GM12878 (cell line): ENCODE data around the gene HEATR1. TPM values are rescaled to one million over a fixed set of nuclear protein-coding genes. Genes with fewer than 3 reads are reported as not detected.

Source experiments
- ATAC-seq: fragments of 200-7000 bp; cut with Tn5 transposase; 3 replicates; pipeline ENCODE4 v1.9.1; 2020; ENCODE audit warnings: mild to moderate bottlenecking, moderate library complexity
- BruUV-seq: library from RNA; stranded (reverse); fragments of 400-500 nt; replicated peaks from 2 replicates; lab custom pipeline; 2021; lab: Mats Ljungman, UMichigan
- CTCF ChIA-PET: fragments of 300-600 bp; sonication (Branson Sonifier 250); formaldehyde crosslinking; extraction: SDS; loops from one replicate; lab custom pipeline; 2021; ENCODE audit warnings: inconsistent platforms; lab: Yijun Ruan, JAX
- POLR2A ChIA-PET: fragments of 350-600 bp; formaldehyde crosslinking; extraction: SDS; loops from one replicate; lab custom pipeline; 2021; ENCODE audit warnings: inconsistent platforms; lab: Charles Lee
- RAD21 ChIA-PET: fragments of 300-600 bp; sonication (Branson Sonifier 250); formaldehyde crosslinking; loops from one replicate; lab custom pipeline; 2023; ENCODE audit warnings: antibody characterized with exemption; ENCODE audit not compliant: unreplicated experiment; lab: Charles Lee
- SMC1A ChIA-PET: fragments of 300-600 bp; sonication (Branson Sonifier 250); formaldehyde crosslinking; loops from one replicate; lab custom pipeline; 2023; ENCODE audit not compliant: unreplicated experiment, uncharacterized antibody; lab: Charles Lee
- DNase-seq: peaks from one replicate; pipeline ENCODE4 v3.0.0-alpha.2; 2011; ENCODE audit warnings: low read depth, low spot score
- FAIRE-seq: peaks from 3 replicates; lab custom pipeline; 2011; peaks lifted over from hg19 to GRCh38; lab: Jason Lieb, UNC
- H2AFZ ChIP-seq: 2 replicates; pipeline ENCODE4 v1.6.0; 2011; ENCODE audit warnings: low read depth, low read length, control low read depth; ENCODE audit not compliant: control insufficient read depth
- H3K27ac ChIP-seq: 2 replicates; pipeline ENCODE4 v1.5.1; 2011; ENCODE audit warnings: control low read depth; ENCODE audit not compliant: control insufficient read depth, insufficient read depth
- H3K27me3 ChIP-seq, 2 experiments: replicated peaks in 1 of 2; 2 replicates each; pipeline versions ENCODE4 v1.6.0 to v1.6.1; 2011; ENCODE audit warnings: low read length in 1 of 2; ENCODE audit not compliant: control insufficient read depth in 2 of 2, insufficient read depth in 2 of 2
- H3K36me3 ChIP-seq, 2 experiments: 2 replicates each; pipeline ENCODE4 v1.5.1; 2011; ENCODE audit warnings: low read length in 1 of 2; ENCODE audit not compliant: control insufficient read depth in 2 of 2, insufficient read depth in 2 of 2
- H3K4me1 ChIP-seq: 2 replicates; pipeline ENCODE4 v1.6.1; 2011; ENCODE audit warnings: mild to moderate bottlenecking, low read length, moderate library complexity, mixed read lengths; ENCODE audit not compliant: control insufficient read depth, insufficient read depth
- H3K4me2 ChIP-seq: 2 replicates; pipeline ENCODE4 v1.6.0; 2011; ENCODE audit warnings: control low read depth; ENCODE audit not compliant: control insufficient read depth, insufficient read depth
- H3K4me3 ChIP-seq: fragments of 200-600 bp; sonication (generic); 2 replicates; pipeline ENCODE4 v1.5.1; 2016
- H3K79me2 ChIP-seq: 2 replicates; pipeline ENCODE4 v1.6.0; 2011; ENCODE audit warnings: low read length; ENCODE audit not compliant: control insufficient read depth, insufficient read depth
- H3K9ac ChIP-seq: 2 replicates; pipeline ENCODE4 v1.8.0; 2011; ENCODE audit warnings: low read length, control low read depth, mixed read lengths; ENCODE audit not compliant: control insufficient read depth, insufficient read depth
- H3K9me3 ChIP-seq: replicated peaks from 3 replicates; pipeline ENCODE4 v1.5.1; 2011; ENCODE audit warnings: mild to moderate bottlenecking, low read length; ENCODE audit not compliant: control insufficient read depth, insufficient read depth
- H4K20me1 ChIP-seq: 2 replicates; pipeline ENCODE4 v1.6.0; 2011; ENCODE audit not compliant: control insufficient read depth, insufficient read depth
- BHLHE40 ChIP-seq, 2 experiments: fragments of 450-650 bp in 1 of 2; IDR thresholded peaks; 2 replicates each; pipeline ENCODE4 v1.6.1; 2011 to 2017; ENCODE audit warnings: low read depth in 2 of 2, borderline replicate concordance in 1 of 2, improper control_type of control experiment in 1 of 2, low read length in 1 of 2, mild to moderate bottlenecking in 1 of 2
- EP300 ChIP-seq, 2 experiments: fragments of 150-350 bp in 1 of 2; IDR thresholded peaks; 2 replicates each; pipeline ENCODE4 v1.6.1; 2011 to 2012; ENCODE audit warnings: low read depth in 2 of 2, low read length in 2 of 2, borderline replicate concordance in 1 of 2, improper control_type of control experiment in 1 of 2, inconsistent platforms in 1 of 2; ENCODE audit not compliant: control insufficient read depth in 1 of 2
- HDAC2 ChIP-seq: fragments of 200-600 bp; sonication (generic); IDR thresholded peaks from 2 replicates; pipeline ENCODE4 v1.6.1; 2017
- IKZF2 ChIP-seq, 2 experiments: fragments of 450-650 bp; IDR thresholded peaks; 2 replicates each; pipeline ENCODE4 v1.6.1; 2017; ENCODE audit warnings: mild to moderate bottlenecking in 2 of 2, moderate library complexity in 2 of 2
- KAT2A ChIP-seq: conservative IDR thresholded peaks from 2 replicates; pipeline ENCODE4 v1.6.1; 2011; ENCODE audit warnings: low read depth, low read length; ENCODE audit not compliant: control insufficient read depth
- PAX8 ChIP-seq: fragments of 450-650 bp; IDR thresholded peaks from 2 replicates; pipeline ENCODE4 v1.6.1; 2017; ENCODE audit warnings: mild to moderate bottlenecking, moderate library complexity
- RAD21 ChIP-seq: IDR thresholded peaks from 2 replicates; pipeline ENCODE4 v1.6.1; 2011; ENCODE audit warnings: mild to moderate bottlenecking, low read depth, low read length, moderate library complexity; ENCODE audit not compliant: insufficient read depth
- RELA ChIP-seq: fragments of 450-650 bp; IDR thresholded peaks from 2 replicates; pipeline ENCODE4 v1.8.0; 2014; ENCODE audit warnings: borderline replicate concordance; ENCODE audit not compliant: partially characterized antibody
- RFX5 ChIP-seq: IDR thresholded peaks from 2 replicates; pipeline ENCODE4 v1.6.1; 2011; ENCODE audit warnings: low read depth, low read length, improper control_type of control experiment
- RUNX3 ChIP-seq: IDR thresholded peaks from 2 replicates; pipeline ENCODE4 v1.6.1; 2012; ENCODE audit warnings: low read length, inconsistent platforms
- SMARCA5 ChIP-seq: fragments of 450-650 bp; IDR thresholded peaks from 2 replicates; pipeline ENCODE4 v1.6.1; 2017; ENCODE audit warnings: mild to moderate bottlenecking
- USF1 ChIP-seq: IDR thresholded peaks from 2 replicates; pipeline ENCODE4 v1.6.1; 2011; ENCODE audit warnings: borderline replicate concordance, low read depth, mild to moderate bottlenecking, moderate library complexity, mixed read lengths, low read length; ENCODE audit not compliant: insufficient read depth; ENCODE audit errors: extremely low read length
- ZNF622 ChIP-seq: fragments of 450-650 bp; IDR thresholded peaks from 2 replicates; pipeline ENCODE4 v1.6.1; 2017; ENCODE audit warnings: mild to moderate bottlenecking, inconsistent platforms
- WGBS: methylation state at CpG from one replicate; pipeline ENCODE4 v1.1.6; 2016; ENCODE audit warnings: low lambda C conversion rate; ENCODE audit not compliant: insufficient replicate concordance, insufficient coverage; ENCODE audit errors: missing lambda C conversion rate; 5-methylcytosine and 5-hydroxymethylcytosine counted together
- in situ Hi-C: fragments of 300-500 bp; cut with MboI; formaldehyde crosslinking; loops from 9 replicates; pipeline ENCODE4 v1.14.3; 2018; ENCODE audit warnings: mixed read lengths
- intact Hi-C: fragments of 100-400 bp; cut with micrococcal nuclease; formaldehyde crosslinking; loops from one replicate; pipeline ENCODE4 v1.14.2; 2022; ENCODE audit not compliant: unreplicated experiment
- polyA plus RNA-seq, 11 experiments: library from polyadenylated mRNA; depleted of rRNA in 4 of 11; unstranded in 6 of 11; stranded (reverse) in 5 of 11; fragments of >200 nt; fragmentation: Nextera tagmentation in 4 of 11; fragmentation: Illumina TruSeq in 1 of 11; extraction: Ambion mirVana in 4 of 11; extraction: Trizol in 1 of 11; gene quantifications; 1 replicate in 1 of 11; 2 replicates in 10 of 11; pipeline versions ENCODE4 v1.2.1 to v1.2.3, GENCODE V29; 2011 to 2016; ENCODE audit warnings: inconsistent platforms in 2 of 11, missing spikeins in 2 of 11, low read depth in 1 of 11
- total RNA-seq, 4 experiments: library from RNA; depleted of rRNA in 3 of 4; stranded (reverse); fragments of >200 nt in 3 of 4; fragmentation: Illumina TruSeq in 1 of 4; extraction: Trizol in 1 of 4; gene quantifications; 2 replicates each; pipeline versions ENCODE4 v1.2.1 to v1.2.3, GENCODE V29; 2013 to 2021
- TF ChIP-seq, protein P1 (sequence below): IDR thresholded peaks from 2 replicates; pipeline ENCODE4 v1.6.1; 2012; ENCODE audit warnings: improper control_type of control experiment, low read depth, low read length; ENCODE audit not compliant: insufficient replicate concordance
- TF ChIP-seq, protein P2 (sequence below): fragments of 450-650 bp; IDR thresholded peaks from 2 replicates; pipeline ENCODE4 v1.6.1; 2017; ENCODE audit warnings: mild to moderate bottlenecking, low read depth, inconsistent platforms; ENCODE audit not compliant: poor library complexity, severe bottlenecking

HEATR1 gene
- total and polyA plus RNA-seq, 10 of the 15 experiments (the other 5 are each of a cell fraction or from before 2014, with no cell fraction given): 8.6 to 72.3 (median 41.9) TPM

- TF ChIP-seq, protein P1, sequence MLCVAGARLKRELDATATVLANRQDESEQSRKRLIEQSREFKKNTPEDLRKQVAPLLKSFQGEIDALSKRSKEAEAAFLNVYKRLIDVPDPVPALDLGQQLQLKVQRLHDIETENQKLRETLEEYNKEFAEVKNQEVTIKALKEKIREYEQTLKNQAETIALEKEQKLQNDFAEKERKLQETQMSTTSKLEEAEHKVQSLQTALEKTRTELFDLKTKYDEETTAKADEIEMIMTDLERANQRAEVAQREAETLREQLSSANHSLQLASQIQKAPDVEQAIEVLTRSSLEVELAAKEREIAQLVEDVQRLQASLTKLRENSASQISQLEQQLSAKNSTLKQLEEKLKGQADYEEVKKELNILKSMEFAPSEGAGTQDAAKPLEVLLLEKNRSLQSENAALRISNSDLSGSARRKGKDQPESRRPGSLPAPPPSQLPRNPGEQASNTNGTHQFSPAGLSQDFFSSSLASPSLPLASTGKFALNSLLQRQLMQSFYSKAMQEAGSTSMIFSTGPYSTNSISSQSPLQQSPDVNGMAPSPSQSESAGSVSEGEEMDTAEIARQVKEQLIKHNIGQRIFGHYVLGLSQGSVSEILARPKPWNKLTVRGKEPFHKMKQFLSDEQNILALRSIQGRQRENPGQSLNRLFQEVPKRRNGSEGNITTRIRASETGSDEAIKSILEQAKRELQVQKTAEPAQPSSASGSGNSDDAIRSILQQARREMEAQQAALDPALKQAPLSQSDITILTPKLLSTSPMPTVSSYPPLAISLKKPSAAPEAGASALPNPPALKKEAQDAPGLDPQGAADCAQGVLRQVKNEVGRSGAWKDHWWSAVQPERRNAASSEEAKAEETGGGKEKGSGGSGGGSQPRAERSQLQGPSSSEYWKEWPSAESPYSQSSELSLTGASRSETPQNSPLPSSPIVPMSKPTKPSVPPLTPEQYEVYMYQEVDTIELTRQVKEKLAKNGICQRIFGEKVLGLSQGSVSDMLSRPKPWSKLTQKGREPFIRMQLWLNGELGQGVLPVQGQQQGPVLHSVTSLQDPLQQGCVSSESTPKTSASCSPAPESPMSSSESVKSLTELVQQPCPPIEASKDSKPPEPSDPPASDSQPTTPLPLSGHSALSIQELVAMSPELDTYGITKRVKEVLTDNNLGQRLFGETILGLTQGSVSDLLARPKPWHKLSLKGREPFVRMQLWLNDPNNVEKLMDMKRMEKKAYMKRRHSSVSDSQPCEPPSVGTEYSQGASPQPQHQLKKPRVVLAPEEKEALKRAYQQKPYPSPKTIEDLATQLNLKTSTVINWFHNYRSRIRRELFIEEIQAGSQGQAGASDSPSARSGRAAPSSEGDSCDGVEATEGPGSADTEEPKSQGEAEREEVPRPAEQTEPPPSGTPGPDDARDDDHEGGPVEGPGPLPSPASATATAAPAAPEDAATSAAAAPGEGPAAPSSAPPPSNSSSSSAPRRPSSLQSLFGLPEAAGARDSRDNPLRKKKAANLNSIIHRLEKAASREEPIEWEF: no peak
- no peak for TF ChIP-seq RAD21
- TF ChIP-seq, all 136 proteins: peak for 0
Observed at GRCh38 chr1:236552901-236553300, 51.4 kb downstream of the HEATR1 start (continued).

DNA sequence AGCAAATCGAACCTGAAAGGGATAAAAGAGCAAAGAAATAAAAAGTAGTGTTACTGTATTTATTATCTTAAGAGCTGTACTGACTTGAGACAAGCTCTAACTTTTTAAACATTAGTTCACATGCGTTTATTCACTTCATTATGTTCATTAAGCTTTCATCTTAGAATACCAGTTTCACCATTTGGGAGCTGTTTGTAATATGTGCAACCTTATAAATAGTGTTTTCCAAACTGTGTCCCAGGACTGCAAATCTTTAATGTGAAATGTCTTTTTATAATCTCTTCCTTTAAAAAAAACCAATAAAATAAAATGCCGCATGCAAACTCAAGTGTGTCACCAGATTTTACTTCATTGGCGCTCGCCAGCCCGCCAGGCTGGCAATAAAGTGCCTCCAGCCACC lies 52.2 kb downstream of the HEATR1 start:
- Histone ChIP-seq H3K36me3 (peaks cover 22 to 63% of the 10 kb centered on the region in 2 experiments), H3K79me2 (no peaks in the 10 kb centered on the region), H3K4me2 (no peak overlapping the region), H3K9ac (no peak overlapping the region), H4K20me1 (no peaks in the 10 kb centered on the region), H3K27ac (no peak overlapping the region), H2AFZ (no peak overlapping the region), H3K4me1 (no peaks in the 10 kb centered on the region), H3K9me3 (no peaks in the 10 kb centered on the region), H3K27me3 (no peaks in the 10 kb centered on the region), H3K4me3 (no peak overlapping the region)
- FAIRE-seq: no peak
- in situ Hi-C loops (no loop called here), intact Hi-C loops (no loop called here)
- ATAC-seq: no peak
- ChIA-PET SMC1A (interaction anchor here (0.6 kb wide), 1 partner anchor 14 kb away, joined by 4 read pairs; no protein-coding TSS in a partner anchor), RAD21 (no interaction called here), CTCF (interaction anchor here (1.4 kb wide), 2 partner anchors 18 to 50 kb away, joined by 4 to 5 read pairs; no protein-coding TSS in a partner anchor), POLR2A (no interaction called here)
- no TSS peak for BruUV-seq
- DNase-seq: no peak
- WGBS: 81% methylated on average over 6 of the region's 6 CpGs
- TF ChIP-seq KAT2A (no peak), RFX5 (no peak), EP300 (IDR thresholded peaks at IDR 0.05; ENCODE audit: borderline replicate concordance in 1 of 2, control insufficient read depth in 1 of 2, low read depth in 2 of 2, low read length in 2 of 2) (no peak), RUNX3 (no peak), HDAC2 (no peak), ZNF622 (no peak), IKZF2 (IDR thresholded peaks at IDR 0.05) (no peak), BHLHE40 (IDR thresholded peaks at IDR 0.05; ENCODE audit: borderline replicate concordance in 1 of 2, low read depth in 2 of 2, low read length in 1 of 2) (no peak), PAX8 (no peak), SMARCA5 (no peak), USF1 (no peak), RELA (no peak)
- TF ChIP-seq, protein P2, sequence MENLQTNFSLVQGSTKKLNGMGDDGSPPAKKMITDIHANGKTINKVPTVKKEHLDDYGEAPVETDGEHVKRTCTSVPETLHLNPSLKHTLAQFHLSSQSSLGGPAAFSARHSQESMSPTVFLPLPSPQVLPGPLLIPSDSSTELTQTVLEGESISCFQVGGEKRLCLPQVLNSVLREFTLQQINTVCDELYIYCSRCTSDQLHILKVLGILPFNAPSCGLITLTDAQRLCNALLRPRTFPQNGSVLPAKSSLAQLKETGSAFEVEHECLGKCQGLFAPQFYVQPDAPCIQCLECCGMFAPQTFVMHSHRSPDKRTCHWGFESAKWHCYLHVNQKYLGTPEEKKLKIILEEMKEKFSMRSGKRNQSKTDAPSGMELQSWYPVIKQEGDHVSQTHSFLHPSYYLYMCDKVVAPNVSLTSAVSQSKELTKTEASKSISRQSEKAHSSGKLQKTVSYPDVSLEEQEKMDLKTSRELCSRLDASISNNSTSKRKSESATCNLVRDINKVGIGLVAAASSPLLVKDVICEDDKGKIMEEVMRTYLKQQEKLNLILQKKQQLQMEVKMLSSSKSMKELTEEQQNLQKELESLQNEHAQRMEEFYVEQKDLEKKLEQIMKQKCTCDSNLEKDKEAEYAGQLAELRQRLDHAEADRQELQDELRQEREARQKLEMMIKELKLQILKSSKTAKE: no peak
